Lower leg skin (tissue), 3 donors: ENCODE measurements around the gene TRAPPC2L.

Source experiments
- POLR2A ChIP-seq, 2 donors: fragments of 450-650 bp; IDR thresholded peaks; one replicate each; pipeline ENCODE4 v1.6.1; 2016 to 2017; ENCODE audit warnings: antibody characterized with exemption in 2 of 2, mild to moderate bottlenecking in 1 of 2, moderate library complexity in 1 of 2
- TF ChIP-seq, protein P1 (sequence below), 3 donors: fragments of 450-650 bp; IDR thresholded peaks; one replicate each; pipeline ENCODE4 v1.5.1; 2016; ENCODE audit warnings: antibody characterized with exemption in 3 of 3, mild to moderate bottlenecking in 3 of 3, moderate library complexity in 2 of 3

DNA sequence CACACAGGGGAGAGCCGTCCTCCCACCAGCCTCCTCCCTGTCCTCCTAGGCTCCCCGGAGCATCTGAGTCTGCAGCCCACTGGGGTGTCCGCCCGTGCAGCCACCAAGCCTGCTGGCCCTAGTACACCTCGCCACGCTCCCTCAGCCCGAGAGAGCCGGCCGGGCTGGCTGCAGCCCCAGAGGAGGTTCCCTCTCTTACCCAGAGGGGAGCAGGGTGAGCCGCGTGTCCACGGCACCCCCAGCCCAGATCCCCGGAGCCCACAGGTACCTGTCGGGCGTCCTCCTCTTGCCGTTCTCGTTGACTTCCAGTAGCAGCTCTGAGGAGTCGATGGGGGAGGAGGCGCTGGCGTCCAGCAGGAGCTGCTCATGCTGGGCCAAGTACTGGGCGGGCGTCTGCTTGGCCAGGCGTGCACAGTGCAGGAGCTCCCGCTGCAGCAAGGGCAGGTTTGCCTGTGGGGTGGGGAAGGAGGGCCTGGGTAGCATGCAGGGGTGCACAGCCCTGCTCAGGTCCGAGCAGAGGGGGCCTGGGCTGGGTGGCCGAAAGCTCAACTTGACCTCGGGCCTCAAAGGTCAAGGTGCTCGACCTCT, 28.9 kb downstream of the TRAPPC2L start:
- TF ChIP-seq, protein P1, sequence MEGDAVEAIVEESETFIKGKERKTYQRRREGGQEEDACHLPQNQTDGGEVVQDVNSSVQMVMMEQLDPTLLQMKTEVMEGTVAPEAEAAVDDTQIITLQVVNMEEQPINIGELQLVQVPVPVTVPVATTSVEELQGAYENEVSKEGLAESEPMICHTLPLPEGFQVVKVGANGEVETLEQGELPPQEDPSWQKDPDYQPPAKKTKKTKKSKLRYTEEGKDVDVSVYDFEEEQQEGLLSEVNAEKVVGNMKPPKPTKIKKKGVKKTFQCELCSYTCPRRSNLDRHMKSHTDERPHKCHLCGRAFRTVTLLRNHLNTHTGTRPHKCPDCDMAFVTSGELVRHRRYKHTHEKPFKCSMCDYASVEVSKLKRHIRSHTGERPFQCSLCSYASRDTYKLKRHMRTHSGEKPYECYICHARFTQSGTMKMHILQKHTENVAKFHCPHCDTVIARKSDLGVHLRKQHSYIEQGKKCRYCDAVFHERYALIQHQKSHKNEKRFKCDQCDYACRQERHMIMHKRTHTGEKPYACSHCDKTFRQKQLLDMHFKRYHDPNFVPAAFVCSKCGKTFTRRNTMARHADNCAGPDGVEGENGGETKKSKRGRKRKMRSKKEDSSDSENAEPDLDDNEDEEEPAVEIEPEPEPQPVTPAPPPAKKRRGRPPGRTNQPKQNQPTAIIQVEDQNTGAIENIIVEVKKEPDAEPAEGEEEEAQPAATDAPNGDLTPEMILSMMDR (IDR thresholded peaks at IDR 0.05): no peak
- no peak for TF ChIP-seq POLR2A (IDR thresholded peaks at IDR 0.05)
